NB4 (cell line): Measurements from ENCODE around the gene NHLRC4.

Source experiments
- DNase-seq: peaks from one replicate; pipeline ENCODE4 v3.0.0; 2010; ENCODE audit warnings: low read depth
- H3K4me3 ChIP-seq: one replicate; pipeline ENCODE4 v1.5.1; 2011; ENCODE audit warnings: mild to moderate bottlenecking, low read depth, low read length, moderate library complexity
- CTCF ChIP-seq: IDR thresholded peaks from one replicate; pipeline ENCODE4 v1.5.1; 2012; ENCODE audit warnings: low read depth, low read length
- MYC ChIP-seq: IDR thresholded peaks from 2 replicates; pipeline ENCODE4 v1.6.1; 2011; ENCODE audit warnings: low read depth, low read length
- POLR2A ChIP-seq: IDR thresholded peaks from 2 replicates; pipeline ENCODE4 v1.6.1; 2011; ENCODE audit warnings: mild to moderate bottlenecking; ENCODE audit not compliant: insufficient read length; ENCODE audit errors: extremely low read depth
- TF ChIP-seq, protein P1 (sequence below): IDR thresholded peaks from 2 replicates; pipeline ENCODE4 v1.6.1; 2011; ENCODE audit warnings: low read depth, low read length

Gene NHLRC4

GRCh38 chr16:569445-570254 lies 2.8 kb downstream of the NHLRC4 start, which contains the start of gene PIGQ:
TSS of gene PIGQ (plus strand) at chr16:569968. CDS start at chr16:574075, 4,107 bp downstream.
- TF ChIP-seq CTCF (no peak), MYC (no peak), POLR2A (no peak)
- TF ChIP-seq, protein P1, sequence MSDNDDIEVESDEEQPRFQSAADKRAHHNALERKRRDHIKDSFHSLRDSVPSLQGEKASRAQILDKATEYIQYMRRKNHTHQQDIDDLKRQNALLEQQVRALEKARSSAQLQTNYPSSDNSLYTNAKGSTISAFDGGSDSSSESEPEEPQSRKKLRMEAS, result no peak
- peak; percentile 63 for DNase-seq
- H3K4me3 ChIP-seq, result peak within 1 kb of the TSS; percentile 83

- TF ChIP-seq POLR2A (no peak), MYC (no peak), CTCF (no peak)
- TF ChIP-seq, protein P1, result no peak
- H3K4me3 ChIP-seq, result no peak overlapping the region
- DNase-seq, result no peak
Measured at GRCh38 chr16:572865-573650, 6.3 kb downstream of the NHLRC4 start.

DNA sequence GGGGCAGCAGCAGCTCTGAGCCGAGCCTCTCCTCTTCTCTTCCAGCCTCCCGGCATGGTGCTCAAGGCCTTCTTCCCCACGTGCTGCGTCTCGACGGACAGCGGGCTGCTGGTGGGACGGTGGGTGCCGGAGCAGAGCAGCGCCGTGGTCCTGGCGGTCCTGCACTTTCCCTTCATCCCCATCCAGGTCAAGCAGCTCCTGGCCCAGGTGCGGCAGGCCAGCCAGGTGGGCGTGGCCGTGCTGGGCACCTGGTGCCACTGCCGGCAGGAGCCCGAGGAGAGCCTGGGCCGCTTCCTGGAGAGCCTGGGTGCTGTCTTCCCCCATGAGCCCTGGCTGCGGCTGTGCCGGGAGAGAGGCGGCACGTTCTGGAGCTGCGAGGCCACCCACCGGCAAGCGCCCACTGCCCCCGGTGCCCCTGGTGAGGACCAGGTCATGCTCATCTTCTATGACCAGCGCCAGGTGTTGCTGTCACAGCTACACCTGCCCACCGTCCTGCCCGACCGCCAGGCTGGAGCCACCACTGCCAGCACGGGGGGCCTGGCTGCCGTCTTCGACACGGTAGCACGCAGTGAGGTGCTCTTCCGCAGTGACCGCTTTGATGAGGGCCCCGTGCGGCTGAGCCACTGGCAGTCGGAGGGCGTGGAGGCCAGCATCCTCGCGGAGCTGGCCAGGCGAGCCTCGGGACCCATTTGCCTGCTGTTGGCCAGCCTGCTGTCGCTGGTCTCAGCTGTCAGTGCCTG lies 7.4 kb downstream of the NHLRC4 start:
- no peak overlapping the region for H3K4me3 ChIP-seq
- DNase-seq, result no peak
- TF ChIP-seq MYC (no peak), POLR2A (no peak), CTCF (no peak)
- TF ChIP-seq, protein P1, result no peak

GRCh38 chr16:575354-576196 lies 8.8 kb downstream of the NHLRC4 start:
- DNase-seq, result no peak
- H3K4me3 ChIP-seq, result no peak overlapping the region
- no peak for TF ChIP-seq CTCF
- no peak for TF ChIP-seq MYC
- TF ChIP-seq POLR2A, result no peak
- TF ChIP-seq, protein P1, result no peak
